GM18507 (cell line): Measurements from ENCODE around the gene PRPF39.
"Not testable (repeated sequence)": the region's sequence is repeated elsewhere in the genome, so short reads cannot be mapped to it uniquely, and the experiment has no call there.

Experiments used
- DNase-seq: peaks from one replicate; pipeline ENCODE4 v3.0.0; 2011; ENCODE audit warnings: low read depth; ENCODE audit not compliant: insufficient read length; ENCODE audit errors: extremely low spot score
- FAIRE-seq: peaks from 2 replicates; lab custom pipeline; 2011; peaks lifted over from hg19 to GRCh38; lab: Jason Lieb, UNC

The PRPF39 gene

DNA sequence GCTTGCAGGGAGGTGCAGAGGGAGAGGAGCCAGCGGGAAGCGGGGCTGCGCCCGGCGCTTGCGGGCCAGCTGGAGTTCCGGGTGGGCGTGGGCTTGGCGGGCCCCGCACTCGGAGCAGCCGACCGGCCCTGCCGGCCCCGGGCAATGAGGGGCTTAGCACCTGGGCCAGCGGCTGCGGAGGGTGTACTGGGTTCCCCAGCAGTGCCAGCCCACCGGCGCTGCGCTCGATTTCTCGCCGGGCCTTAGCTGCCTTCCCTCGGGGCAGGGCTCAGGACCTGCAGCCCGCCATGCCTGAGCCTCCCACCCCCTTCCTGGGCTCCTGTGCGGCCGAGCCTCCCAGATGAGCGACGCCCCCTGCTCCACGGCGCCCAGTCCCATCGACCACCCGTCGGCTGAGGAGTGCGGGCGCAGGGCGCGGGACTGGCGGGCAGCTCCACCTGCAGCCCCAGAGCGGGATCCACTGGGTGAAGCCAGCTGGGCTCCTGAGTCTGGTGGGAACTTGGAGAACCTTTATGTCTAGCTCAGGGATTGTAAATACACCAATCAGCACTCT, 3.4 kb upstream of the PRPF39 start:
- FAIRE-seq, DNase-seq: not testable (repeated sequence)

DNA sequence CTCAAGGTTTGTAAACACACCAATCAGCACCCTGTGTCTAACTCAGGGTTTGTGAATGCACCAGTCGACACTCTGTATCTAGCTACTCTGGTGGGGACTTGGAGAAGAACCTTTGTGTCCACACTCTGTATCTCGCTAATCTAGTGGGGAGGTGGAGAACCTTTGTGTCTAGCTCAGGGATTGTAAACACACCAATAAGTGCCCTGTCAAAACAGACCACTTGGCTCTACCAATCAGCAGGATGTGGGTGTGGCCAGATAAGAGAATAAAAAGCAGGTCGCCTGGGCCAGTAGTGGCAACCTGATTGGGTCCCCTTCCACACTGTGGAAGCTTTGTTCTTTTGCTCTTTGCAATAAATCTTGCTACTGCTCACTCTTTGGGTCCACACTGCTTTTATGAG, 2.8 kb upstream of the PRPF39 start:
- not testable (repeated sequence) for FAIRE-seq, DNase-seq

DNA sequence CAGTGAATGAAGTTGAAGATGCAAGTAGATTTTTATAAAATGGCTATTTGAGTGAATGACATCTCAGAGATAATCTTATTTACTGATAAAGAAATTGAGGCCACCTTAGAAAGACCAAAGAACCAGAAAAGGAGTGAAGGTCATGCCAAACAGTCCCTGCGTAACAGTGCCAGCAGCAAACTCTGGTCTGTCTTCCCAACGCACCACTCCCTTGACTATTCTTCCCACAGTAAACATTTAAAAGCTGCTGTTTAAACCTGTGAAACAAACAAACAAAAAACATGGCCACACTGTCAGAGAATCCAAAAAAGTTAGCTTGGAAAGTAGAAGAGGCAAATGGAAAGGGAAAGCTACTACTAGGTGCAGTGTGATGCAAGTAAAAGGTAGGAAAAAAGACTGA, 1.5 kb upstream of the PRPF39 start:
- no peak for FAIRE-seq

DNA sequence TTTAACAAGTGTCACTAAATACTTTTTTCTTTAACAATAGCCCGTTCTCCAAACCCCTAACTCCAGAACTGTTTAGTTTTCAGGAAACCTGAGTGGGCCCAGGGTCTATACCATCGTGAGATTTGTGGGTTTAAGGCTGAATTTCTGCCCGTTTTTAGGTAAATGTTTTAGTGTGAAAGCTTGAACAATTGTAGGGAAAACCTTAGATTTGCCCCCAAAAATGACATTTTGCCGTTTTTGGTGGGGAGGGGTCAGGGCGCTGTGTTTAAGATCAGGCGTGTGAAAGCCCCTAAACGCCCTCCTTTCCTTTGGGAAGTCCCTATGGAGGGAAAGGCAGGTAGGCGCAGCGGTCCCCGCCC, 320 bp upstream of the PRPF39 start:
- DNase-seq (no peak), FAIRE-seq (no peak)

More for the DNA sequence above, 1.5 kb upstream of the PRPF39 start:
- DNase-seq = no peak

DNA sequence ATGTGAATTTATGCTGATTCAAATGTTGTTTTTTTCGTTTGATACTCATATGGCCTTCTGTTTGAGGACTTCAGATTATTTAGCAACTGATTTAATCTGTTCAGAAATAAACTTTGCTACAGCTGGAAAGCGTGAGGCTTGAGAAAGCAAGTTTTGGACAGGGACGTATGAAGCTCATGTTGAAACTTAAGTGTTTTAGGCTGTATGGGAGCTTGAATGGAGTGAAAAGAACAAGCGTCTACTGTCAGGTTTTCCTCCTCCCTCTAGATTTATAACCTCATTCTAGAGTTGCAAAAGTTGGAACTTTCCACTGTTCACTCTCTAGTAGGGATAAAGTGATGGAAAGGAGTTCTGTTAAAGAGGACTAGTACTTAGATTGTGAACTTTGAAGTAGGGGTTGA, 1.0 kb downstream of the PRPF39 start:
- FAIRE-seq (no peak), DNase-seq (no peak)

DNA sequence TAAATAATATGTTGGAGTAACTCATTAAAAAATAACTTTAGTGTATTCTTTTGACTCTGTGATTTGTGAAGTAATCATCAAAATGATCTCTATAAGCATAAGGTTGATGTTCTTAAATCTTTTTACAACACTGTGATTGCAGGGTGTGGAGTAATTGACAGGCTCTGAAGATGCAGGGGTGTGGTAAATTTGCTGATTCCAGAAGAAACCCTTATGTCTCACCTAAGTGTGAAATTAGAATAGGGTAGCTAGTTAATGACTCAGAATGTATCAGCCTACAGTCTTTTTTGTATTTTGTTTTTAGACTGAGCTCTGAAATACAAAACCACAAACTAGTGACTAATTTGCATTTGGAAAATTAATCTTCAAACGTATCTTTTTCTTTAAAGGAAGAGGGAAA, 5.9 kb downstream of the PRPF39 start:
- peak; percentile 33 for FAIRE-seq
- peak; percentile 17 for DNase-seq

DNA sequence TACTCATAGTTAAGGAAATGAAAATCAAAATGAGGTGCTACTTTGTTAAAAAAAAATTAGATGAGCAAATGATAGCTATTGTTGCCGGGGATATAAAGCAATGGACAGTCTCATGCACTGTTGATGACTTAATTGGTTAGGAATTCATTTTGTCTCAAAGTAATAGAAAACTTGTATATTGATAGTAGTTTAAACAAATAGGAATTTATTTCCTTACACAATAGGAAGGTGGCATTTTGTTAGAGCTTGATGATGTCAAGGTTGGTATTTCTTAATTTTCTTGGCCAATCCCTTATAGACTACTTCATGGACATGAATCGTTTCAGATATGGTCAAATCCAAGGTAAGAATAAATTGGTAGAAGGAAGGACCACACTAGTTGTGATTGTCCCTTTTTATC, 7.8 kb downstream of the PRPF39 start:
- FAIRE-seq (no peak), DNase-seq (no peak)

DNA sequence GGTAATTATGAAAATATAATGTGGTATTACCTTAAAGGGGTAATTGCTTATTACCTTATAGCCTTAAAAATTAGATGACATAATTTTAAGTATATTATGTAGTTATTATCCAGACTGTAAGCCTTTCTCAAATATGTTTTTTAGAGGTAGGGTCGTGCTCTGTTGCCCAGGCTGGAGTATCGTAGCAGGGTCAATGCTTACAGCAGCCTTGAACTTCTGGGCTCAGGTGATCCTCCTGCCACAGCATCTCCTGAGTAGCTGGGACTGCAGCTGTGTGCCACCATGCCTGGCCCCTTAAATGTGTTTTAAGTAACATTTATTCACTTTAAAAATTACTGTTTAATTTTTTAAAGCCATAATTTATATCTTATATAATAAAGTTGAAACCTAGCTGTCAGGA, 10.4 kb downstream of the PRPF39 start:
- DNase-seq (no peak), FAIRE-seq (no peak)

DNA sequence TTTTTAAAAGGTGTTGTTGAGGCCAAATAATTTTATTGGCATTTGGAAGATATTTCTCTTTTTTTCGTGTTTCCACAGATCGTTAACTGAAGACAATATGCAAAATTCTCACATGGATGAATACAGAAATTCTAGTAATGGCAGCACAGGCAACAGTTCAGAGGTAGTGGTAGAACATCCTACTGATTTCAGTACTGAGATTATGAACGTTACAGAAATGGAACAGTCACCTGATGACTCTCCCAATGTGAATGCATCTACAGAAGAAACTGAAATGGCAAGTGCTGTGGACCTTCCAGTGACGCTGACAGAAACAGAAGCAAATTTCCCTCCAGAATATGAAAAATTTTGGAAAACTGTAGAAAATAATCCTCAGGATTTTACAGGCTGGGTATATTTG, 11.2 kb downstream of the PRPF39 start:
- DNase-seq = no peak

DNA sequence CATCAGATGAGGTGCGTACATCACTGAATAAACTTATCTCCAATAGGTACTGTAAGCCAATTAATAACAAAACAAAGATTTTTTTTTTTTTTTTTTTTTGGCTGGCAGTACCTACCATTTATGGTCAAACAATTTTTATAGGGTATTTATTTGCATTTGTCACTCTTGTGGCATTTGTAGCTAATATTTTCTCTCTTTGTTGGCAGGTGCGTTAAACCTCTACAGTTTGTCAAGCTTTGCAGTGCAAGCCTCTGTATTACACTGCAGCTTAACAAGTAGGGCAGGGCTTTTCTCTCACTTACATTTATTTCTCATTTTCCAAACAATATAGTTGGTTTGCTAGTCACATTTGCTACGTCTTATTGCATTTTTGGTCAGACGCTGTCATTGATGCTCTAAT, 12.3 kb downstream of the PRPF39 start:
- DNase-seq (no peak), FAIRE-seq (no peak)

More for the DNA sequence above, 11.2 kb downstream of the PRPF39 start:
- no peak for FAIRE-seq

DNA sequence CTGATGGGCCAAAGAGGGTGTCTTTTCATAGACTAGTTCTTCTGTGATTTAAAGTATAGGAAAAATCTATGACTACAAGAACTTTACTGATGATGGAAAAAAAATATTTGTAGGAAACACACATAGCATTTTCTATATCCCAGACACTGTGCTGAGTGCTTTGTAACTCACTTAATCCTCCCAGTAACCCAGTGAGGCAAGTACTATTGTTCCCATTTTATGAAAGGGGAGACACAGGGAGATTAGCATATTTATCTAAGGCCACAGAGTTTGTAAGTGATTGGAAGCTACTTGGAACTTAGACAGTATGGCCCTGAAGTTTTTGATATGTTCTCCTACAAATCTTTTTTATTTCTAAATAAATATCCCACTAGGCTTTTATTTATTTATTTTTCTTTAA, 19.9 kb downstream of the PRPF39 start:
- FAIRE-seq = no peak
- DNase-seq = no peak

DNA sequence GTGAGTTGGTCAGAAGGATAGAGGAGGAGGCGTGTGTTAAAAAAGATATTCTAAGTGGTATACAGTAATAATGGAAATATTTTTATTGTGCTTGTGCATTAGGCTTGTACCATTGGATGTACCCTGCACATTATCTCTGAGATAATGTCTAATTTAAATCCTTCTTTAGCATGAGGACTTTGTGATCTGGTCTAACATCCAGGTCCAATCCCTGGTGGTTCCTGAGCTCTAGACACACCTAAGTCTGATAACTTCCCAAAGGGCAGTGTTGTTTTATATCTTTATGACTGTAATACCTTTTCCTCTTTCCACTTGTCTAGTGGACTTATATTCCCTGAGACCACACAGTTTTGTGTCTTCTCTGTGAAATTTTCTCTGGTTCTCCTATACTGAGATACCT, 20.6 kb downstream of the PRPF39 start:
- FAIRE-seq = no peak
- no peak for DNase-seq

DNA sequence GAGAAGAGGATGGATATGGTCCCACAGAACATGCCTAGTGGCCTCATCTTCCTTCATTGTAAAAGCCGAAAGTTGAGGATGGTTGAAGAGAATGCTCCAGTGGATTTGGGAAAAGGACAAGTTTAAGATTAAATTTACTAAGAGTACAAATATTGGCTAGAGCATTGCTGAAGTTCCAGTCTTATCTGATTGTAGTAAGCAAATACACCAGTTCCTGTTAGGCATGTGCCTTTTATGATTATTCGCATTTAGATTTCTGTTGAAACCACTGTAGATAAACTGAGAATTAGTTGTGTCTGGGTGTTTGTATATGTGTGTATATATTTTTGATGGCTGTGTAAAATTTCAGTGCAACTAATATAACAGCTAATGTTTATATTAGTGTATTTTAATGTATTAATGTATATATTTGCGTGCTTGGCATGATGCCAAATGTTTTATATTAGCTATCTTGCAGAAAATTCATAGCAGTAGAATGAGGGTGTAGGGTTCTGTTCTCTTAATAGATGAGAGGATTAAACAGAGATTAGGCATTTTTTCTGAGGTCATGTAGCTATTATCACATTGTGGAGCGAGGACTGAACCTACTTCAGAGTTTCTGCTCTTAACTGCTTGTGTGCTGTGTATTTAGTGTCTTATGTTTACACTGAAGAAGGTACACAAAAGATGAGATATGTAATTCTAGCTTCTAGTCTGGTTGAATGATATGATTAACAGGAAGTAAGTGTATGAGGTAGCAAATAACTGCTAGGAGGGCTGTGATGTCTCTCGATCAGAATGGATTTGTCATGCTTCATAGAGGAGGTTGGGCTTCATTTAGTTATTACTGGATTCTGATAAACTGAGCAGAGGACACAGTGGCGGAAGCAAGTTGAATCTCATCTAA, 29.2 kb downstream of the PRPF39 start:
- DNase-seq (no peak), FAIRE-seq (no peak)

DNA sequence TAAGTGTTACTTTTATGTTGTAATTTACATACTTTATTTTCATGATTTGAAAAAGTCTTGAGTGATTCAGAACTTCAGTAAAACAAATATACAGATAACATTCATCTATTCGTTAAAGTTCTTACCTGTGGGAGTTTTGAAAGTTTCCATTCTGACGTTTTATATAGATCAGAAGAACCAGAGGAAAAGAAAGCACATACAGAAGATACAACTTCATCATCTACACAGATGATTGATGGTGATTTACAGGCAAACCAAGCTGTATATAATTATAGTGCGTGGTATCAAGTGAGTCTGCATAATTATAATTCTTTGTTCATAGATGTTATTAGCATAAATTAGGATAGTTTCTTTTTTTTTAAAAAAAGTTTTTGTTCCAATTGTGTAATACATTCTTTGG, 30.4 kb downstream of the PRPF39 start:
- DNase-seq = no peak
- FAIRE-seq = no peak

DNA sequence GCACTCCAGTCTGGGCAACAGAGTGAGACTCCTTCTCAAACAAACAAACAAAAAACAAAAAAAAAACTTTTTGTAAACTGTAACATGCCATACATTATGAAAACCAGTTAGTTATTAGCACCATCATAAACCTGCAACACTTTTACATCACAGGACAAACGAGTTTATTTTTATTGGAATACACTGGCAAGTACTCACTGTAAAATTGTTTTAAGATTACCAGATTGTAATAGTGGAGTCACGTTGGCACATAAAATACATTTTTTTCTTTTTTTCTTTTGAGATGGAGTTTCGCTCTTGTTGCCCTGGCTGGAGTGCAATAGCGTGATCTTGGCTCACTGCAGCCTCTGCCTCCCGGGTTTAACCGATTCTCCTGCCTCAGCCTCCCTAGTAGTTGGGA, 34.7 kb downstream of the PRPF39 start:
- FAIRE-seq (no peak), DNase-seq (no peak)

DNA sequence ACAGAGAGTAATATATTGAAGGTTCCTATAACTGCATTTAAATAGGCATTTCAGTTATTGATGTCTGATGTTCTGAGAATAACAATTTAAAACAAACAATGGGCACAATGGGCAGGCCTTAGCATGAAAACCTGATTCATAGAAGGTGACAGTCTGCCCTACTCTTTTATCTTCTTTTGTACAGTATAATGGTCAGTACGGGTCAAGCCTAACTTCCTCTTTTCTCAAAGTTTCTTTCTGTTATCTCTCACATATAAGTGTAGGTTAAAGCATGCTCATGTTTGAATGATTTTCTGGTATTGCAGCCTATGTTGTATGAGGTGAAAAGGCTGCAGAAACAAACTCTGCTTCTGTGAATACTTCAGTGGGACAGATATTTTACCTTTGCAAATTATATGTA, 36.2 kb downstream of the PRPF39 start:
- DNase-seq = no peak
- no peak for FAIRE-seq

DNA sequence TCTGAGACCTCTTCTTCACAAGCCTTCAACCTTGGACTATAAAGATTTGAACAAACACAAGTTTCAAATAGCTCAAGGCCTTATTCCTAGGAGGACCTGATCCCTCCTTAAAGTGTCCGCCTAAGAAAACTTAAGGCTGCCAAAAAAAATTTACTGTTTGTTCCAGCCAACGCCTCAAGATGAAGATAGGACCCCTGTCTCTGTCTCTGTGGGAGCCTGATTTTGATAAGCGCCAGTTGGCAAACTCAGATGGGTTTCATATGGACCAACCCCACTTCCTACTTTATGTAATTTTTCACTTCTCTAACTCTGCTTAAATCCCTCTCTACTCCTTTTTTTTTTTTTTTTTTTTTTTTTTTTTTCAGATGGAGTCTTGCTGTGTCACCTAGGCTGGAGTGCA, 39.4 kb downstream of the PRPF39 start:
- DNase-seq (no peak), FAIRE-seq (no peak)

DNA sequence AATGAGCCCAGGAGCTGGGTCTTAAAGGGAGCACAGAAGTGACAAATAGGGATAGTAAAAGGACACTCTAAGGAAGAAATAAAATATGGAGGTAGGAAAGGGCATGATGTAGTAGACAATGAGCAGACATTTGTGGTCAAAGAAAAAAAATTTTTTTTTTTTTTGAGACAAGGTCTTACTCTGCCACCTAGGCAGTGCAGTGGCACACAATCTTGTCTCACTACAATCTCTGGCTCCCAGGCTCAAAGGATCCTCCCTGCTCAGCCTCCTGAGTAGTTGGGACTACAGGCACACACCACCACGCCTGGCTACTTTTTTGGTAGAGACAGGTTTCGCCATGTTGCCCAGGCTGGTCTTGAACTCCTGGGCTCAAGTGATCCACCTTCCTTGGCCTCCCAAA, 41.8 kb downstream of the PRPF39 start:
- FAIRE-seq = no peak

DNA sequence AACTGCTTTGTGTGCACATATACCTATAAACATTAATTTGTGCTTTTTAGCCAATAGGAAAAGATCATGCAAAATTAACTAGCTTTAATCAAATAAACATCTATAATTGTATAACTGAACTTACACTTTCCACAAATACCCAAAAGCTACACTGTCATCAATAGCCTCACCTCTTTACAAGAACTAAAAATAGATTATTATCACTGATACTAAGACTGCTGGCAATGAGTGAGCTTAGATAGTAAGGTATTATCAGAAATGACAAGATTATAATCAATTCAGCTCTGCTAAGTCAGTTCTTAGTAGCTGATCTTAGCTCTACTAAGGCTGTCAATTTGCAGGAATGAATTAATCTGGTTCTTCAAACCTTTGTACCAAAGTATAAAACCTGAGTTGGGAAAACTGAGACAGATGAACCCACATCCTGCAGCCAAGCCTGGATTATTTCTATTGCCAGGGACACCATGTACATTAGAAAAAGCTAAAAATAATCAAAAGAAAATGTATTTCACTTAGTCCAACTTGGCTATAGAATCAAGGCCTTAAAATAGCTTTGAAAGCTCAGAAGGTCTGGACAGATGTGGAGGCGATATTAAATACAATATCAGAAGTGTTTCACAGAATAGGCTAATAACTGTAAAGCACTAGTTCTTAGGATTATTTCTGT, 45.2 kb downstream of the PRPF39 start:
- no peak for FAIRE-seq
- DNase-seq = no peak

More for the DNA sequence above, 41.8 kb downstream of the PRPF39 start:
- DNase-seq = no peak

DNA sequence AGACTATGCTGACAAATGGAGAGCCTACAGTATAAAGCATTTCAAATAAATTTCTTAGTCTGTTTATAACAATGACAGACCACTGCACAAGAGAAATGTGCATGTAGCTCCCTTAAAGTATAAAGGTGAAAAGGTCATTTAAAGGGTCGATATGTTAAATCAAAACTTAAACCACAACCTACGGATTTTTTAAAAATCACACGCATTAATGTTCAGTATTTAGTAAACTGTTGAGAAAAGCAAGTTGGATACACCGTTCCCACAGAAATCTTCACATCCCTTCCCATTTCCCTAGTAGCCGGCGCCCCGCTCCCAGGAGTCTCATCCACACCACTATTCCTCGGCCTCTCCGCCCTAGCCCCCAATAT, 49.8 kb downstream of the PRPF39 start:
- no peak for DNase-seq
- no peak for FAIRE-seq
